OCI-LY3 (cell line): Measurements from ENCODE around the gene IER5L.

Source experiments
- H2AFZ ChIP-seq: fragments of 200-600, 300-600 bp; shearing (Covaris generic); 2 replicates; pipeline ENCODE4 v1.6.0; 2014; ENCODE audit warnings: antibody characterized with exemption, low read depth, low read length
- H3K27ac ChIP-seq: fragments of 200-600, 300-600 bp; sonication (generic); 2 replicates; pipeline ENCODE4 v1.5.1; 2014; ENCODE audit warnings: mild to moderate bottlenecking, low read length, moderate library complexity, mixed read lengths
- H3K27me3 ChIP-seq: fragments of 200-600, 300-600 bp; sonication (generic); 2 replicates; pipeline ENCODE4 v1.6.1; 2014; ENCODE audit warnings: low read depth, low read length, mixed read lengths
- H3K36me3 ChIP-seq: fragments of 200-600, 300-600 bp; sonication (generic); replicated peaks from 2 replicates; pipeline ENCODE3; 2014; ENCODE audit warnings: low read depth, low read length, mixed read lengths
- H3K4me1 ChIP-seq: fragments of 300-600, 200-600 bp; sonication (generic); 2 replicates; pipeline ENCODE4 v1.6.1; 2014; ENCODE audit warnings: low read length, mixed read lengths
- H3K4me2 ChIP-seq: fragments of 200-600, 300-600 bp; sonication (generic); 2 replicates; pipeline ENCODE4 v1.6.1; 2014; ENCODE audit warnings: low read length, mixed read lengths
- H3K4me3 ChIP-seq: fragments of 300-600, 200-600 bp; sonication (generic); 2 replicates; pipeline ENCODE4 v1.5.1; 2014; ENCODE audit warnings: antibody characterized with exemption, mild to moderate bottlenecking, low read length, moderate library complexity
- H3K79me2 ChIP-seq: fragments of 300-600, 200-600 bp; shearing (Covaris generic); 2 replicates; pipeline ENCODE4 v1.6.1; 2014; ENCODE audit warnings: mild to moderate bottlenecking, low read length, mixed read lengths
- H3K9ac ChIP-seq: fragments of 300-600, 200-600 bp; shearing (Covaris generic); 2 replicates; pipeline ENCODE4 v1.6.0; 2014; ENCODE audit warnings: mild to moderate bottlenecking, low read length, moderate library complexity
- H3K9me3 ChIP-seq: fragments of 200-600, 300-600 bp; shearing (Covaris generic); 2 replicates; pipeline ENCODE4 v1.6.1; 2014; ENCODE audit warnings: low read length, mixed read lengths; ENCODE audit not compliant: insufficient read depth
- H4K20me1 ChIP-seq: fragments of 200-600, 300-600 bp; sonication (generic); 2 replicates; pipeline ENCODE4 v1.6.1; 2016; ENCODE audit warnings: low read length, mixed read lengths; ENCODE audit not compliant: insufficient read depth
- EZH2phosphoT487 ChIP-seq: fragments of 200-600 bp; shearing (Covaris generic); IDR thresholded peaks from 2 replicates; pipeline ENCODE4 v1.6.1; 2018; ENCODE audit warnings: antibody characterized with exemption, mixed run types, low read depth
- TF ChIP-seq, protein P1 (sequence below): fragments of 200-600, 300-600 bp; sonication (generic); IDR thresholded peaks from 2 replicates; pipeline ENCODE4 v1.5.1; 2014; ENCODE audit warnings: antibody characterized with exemption, low read length, low read depth

The IER5L gene

GRCh38 chr9:129224618-129225489 is 46.8 kb upstream of the IER5L start:
- Histone ChIP-seq H3K9me3 (no peaks in the 10 kb centered on the region), H3K36me3 (no peaks in the 10 kb centered on the region), H3K4me1 (peaks cover 10% of the 10 kb centered on the region), H3K27ac (no peak overlapping the region), H3K27me3 (peaks cover 42% of the 10 kb centered on the region), H3K79me2 (no peaks in the 10 kb centered on the region), H3K4me2 (no peak overlapping the region), H3K9ac (no peak overlapping the region), H4K20me1 (no peaks in the 10 kb centered on the region), H3K4me3 (no peak overlapping the region), H2AFZ (no peak overlapping the region)
- TF ChIP-seq, protein P1, sequence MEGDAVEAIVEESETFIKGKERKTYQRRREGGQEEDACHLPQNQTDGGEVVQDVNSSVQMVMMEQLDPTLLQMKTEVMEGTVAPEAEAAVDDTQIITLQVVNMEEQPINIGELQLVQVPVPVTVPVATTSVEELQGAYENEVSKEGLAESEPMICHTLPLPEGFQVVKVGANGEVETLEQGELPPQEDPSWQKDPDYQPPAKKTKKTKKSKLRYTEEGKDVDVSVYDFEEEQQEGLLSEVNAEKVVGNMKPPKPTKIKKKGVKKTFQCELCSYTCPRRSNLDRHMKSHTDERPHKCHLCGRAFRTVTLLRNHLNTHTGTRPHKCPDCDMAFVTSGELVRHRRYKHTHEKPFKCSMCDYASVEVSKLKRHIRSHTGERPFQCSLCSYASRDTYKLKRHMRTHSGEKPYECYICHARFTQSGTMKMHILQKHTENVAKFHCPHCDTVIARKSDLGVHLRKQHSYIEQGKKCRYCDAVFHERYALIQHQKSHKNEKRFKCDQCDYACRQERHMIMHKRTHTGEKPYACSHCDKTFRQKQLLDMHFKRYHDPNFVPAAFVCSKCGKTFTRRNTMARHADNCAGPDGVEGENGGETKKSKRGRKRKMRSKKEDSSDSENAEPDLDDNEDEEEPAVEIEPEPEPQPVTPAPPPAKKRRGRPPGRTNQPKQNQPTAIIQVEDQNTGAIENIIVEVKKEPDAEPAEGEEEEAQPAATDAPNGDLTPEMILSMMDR = no peak
- TF ChIP-seq EZH2phosphoT487 = no peak

GRCh38 chr9:129223551-129224208 is 45.6 kb upstream of the IER5L start:
- Histone ChIP-seq H3K9me3 (no peaks in the 10 kb centered on the region), H2AFZ (no peak overlapping the region), H3K79me2 (no peaks in the 10 kb centered on the region), H3K27ac (no peak overlapping the region), H3K4me1 (peaks cover 5% of the 10 kb centered on the region), H3K4me3 (no peak overlapping the region), H3K36me3 (no peaks in the 10 kb centered on the region), H4K20me1 (no peaks in the 10 kb centered on the region), H3K9ac (no peak overlapping the region), H3K4me2 (no peak overlapping the region), H3K27me3 (peaks cover 33% of the 10 kb centered on the region; the same call in 1 of the 2 replicates)
- no peak for TF ChIP-seq EZH2phosphoT487
- TF ChIP-seq, protein P1 = no peak

DNA sequence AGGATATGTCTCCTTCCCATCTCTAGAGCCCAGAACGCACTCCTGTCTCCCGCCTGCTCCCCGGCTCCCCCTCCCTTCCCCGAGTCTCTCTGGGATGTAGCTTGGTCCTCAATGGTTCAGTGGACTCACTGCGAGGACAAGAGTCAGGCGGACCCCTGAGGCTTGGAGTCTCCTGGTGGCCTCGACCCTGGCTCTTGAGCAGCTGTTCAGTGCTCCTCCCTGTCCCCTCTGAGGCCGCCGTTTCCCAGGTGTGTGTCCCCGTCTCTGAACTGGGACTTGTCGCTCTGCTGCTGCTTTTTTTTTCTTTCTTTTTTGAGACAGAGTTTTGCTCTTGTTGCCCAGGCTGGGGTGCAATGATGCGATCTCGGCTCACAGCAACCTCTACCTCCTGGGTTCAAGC is 44.8 kb upstream of the IER5L start:
- no peaks in the 10 kb centered on the region for H4K20me1 ChIP-seq
- H3K36me3 ChIP-seq = no peaks in the 10 kb centered on the region
- H3K9me3 ChIP-seq = no peaks in the 10 kb centered on the region
- H3K4me3 ChIP-seq = no peak overlapping the region
- no peak overlapping the region for H3K4me2 ChIP-seq
- H3K79me2 ChIP-seq = no peaks in the 10 kb centered on the region
- no peak overlapping the region for H3K27ac ChIP-seq
- no peak for TF ChIP-seq EZH2phosphoT487
- TF ChIP-seq, protein P1 = no peak
- H2AFZ ChIP-seq = no peak overlapping the region
- peaks cover 5% of the 10 kb centered on the region for H3K4me1 ChIP-seq
- H3K27me3 ChIP-seq = peaks cover 34% of the 10 kb centered on the region; the same call in 1 of the 2 replicates
- no peak overlapping the region for H3K9ac ChIP-seq

GRCh38 chr9:129221979-129222635 is 44.0 kb upstream of the IER5L start:
- no peak overlapping the region for H2AFZ ChIP-seq
- peaks cover 5% of the 10 kb centered on the region for H3K4me1 ChIP-seq
- H3K27ac ChIP-seq = no peak overlapping the region

More at GRCh38 chr9:129221979-129222635, 44.0 kb upstream of the IER5L start:
- no peak for TF ChIP-seq EZH2phosphoT487
- TF ChIP-seq, protein P1 = no peak
- Histone ChIP-seq H3K4me3 (no peak overlapping the region), H3K4me2 (no peak overlapping the region), H3K79me2 (no peaks in the 10 kb centered on the region), H3K27me3 (peaks cover 31% of the 10 kb centered on the region; the same call in 1 of the 2 replicates), H3K36me3 (no peaks in the 10 kb centered on the region), H3K9me3 (no peaks in the 10 kb centered on the region), H3K9ac (no peak overlapping the region), H4K20me1 (no peaks in the 10 kb centered on the region)
